Lower leg skin (tissue), 4 donors: ENCODE measurements around the gene APOL2. TPM values are rescaled to one million over a fixed set of nuclear protein-coding genes. Genes with fewer than 3 reads are reported as not detected.
"Not testable (repeated sequence)": the region's sequence is repeated elsewhere in the genome, so short reads cannot be mapped to it uniquely, and the experiment has no call there.

Experiments
- DNase-seq, 2 donors: peaks; one replicate each; pipeline ENCODE4 v3.0.0-alpha.2; 2019; ENCODE audit warnings: low spot score in 2 of 2
- H3K4me3 ChIP-seq: fragments of 200-600 bp; sonication (generic); 2 replicates; pipeline ENCODE4 v1.5.1; 2017; ENCODE audit warnings: mild to moderate bottlenecking, low read depth; ENCODE audit not compliant: poor library complexity, severe bottlenecking
- POLR2A ChIP-seq, 2 donors: fragments of 450-650 bp; IDR thresholded peaks; one replicate each; pipeline ENCODE4 v1.6.1; 2016 to 2017; ENCODE audit warnings: antibody characterized with exemption in 2 of 2, mild to moderate bottlenecking in 1 of 2, moderate library complexity in 1 of 2
- WGBS, 2 donors: methylation state at CpG; one replicate each; pipeline ENCODE4 v1.1.5; 2018; 5-methylcytosine and 5-hydroxymethylcytosine counted together
- intact Hi-C: fragments of 100-400 bp; cut with DNase I; formaldehyde crosslinking; loops from one replicate; pipeline ENCODE4 v1.15.0; 2023; ENCODE audit warnings: low total_unique reads
- total RNA-seq, 4 donors: library from RNA; depleted of rRNA; stranded (reverse); fragments of >200 nt; gene quantifications; one replicate each; pipeline ENCODE4 v1.1.0, GENCODE V29; 2016
- TF ChIP-seq, protein P1 (sequence below), 3 donors: fragments of 450-650 bp; IDR thresholded peaks; one replicate each; pipeline ENCODE4 v1.5.1; 2016; ENCODE audit warnings: antibody characterized with exemption in 3 of 3, mild to moderate bottlenecking in 3 of 3, moderate library complexity in 2 of 3

Gene APOL2
- total RNA-seq, 4 donors from 2014 or later, result 14.2 to 24.8 (median 20.0) TPM

DNA sequence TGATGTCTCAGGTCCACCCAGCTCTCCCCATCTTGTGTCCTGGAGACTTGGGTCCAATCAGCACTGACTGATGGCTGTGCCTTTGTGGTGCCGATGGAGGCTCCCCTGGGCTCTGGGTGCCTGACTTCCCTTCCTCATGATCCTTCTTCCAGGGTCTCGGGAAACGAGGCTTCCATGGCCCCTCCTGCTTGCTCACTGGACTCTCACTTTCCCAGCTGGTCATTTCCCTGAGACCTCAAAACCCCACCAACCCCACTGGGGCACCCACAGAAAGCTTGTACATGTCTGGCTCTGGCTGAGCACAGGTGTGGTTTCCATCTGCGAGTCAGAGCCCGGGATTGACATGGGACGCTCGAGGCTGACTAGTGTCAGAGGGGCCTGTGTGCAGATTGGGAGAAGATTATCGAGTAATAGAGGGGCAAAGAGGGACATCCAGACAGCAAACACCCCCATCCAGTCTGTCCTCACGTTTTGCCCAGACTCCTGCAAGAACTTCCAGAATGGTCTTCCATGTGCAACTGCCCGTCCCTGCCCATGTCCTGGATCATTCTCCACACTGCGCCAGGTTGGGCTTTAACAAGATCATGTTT, 28.7 kb upstream of the APOL2 start:
- 91 to 92% methylated on average over 11 of the region's 11 CpGs for WGBS, 2 donors
- H3K4me3 ChIP-seq, result no peak overlapping the region
- intact Hi-C loops, result no loop called here
- DNase-seq, result peak in 1 of 2 donors; percentile 62
- TF ChIP-seq, protein P1, sequence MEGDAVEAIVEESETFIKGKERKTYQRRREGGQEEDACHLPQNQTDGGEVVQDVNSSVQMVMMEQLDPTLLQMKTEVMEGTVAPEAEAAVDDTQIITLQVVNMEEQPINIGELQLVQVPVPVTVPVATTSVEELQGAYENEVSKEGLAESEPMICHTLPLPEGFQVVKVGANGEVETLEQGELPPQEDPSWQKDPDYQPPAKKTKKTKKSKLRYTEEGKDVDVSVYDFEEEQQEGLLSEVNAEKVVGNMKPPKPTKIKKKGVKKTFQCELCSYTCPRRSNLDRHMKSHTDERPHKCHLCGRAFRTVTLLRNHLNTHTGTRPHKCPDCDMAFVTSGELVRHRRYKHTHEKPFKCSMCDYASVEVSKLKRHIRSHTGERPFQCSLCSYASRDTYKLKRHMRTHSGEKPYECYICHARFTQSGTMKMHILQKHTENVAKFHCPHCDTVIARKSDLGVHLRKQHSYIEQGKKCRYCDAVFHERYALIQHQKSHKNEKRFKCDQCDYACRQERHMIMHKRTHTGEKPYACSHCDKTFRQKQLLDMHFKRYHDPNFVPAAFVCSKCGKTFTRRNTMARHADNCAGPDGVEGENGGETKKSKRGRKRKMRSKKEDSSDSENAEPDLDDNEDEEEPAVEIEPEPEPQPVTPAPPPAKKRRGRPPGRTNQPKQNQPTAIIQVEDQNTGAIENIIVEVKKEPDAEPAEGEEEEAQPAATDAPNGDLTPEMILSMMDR (IDR thresholded peaks at IDR 0.05), result no peak
- no peak for TF ChIP-seq POLR2A (IDR thresholded peaks at IDR 0.05)

DNA sequence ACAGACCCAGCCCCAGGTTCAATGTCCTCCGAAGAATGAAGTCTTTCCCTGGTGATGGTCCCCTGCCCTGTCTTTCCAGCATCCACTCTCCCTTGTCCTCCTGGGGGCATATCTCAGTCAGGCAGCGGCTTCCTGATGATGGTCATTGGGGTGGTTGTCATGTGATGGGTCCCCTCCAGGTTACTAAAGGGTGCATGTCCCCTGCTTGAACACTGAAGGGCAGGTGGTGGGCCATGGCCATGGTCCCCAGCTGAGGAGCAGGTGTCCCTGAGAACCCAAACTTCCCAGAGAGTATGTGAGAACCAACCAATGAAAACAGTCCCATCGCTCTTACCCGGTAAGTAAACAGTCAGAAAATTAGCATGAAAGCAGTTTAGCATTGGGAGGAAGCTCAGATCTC, 27.7 kb upstream of the APOL2 start:
- WGBS, 2 donors, result 88 to 93% methylated on average over 4 of the region's 4 CpGs
- TF ChIP-seq, protein P1 (IDR thresholded peaks at IDR 0.05), result no peak
- no peak for TF ChIP-seq POLR2A (IDR thresholded peaks at IDR 0.05)
- no peak overlapping the region for H3K4me3 ChIP-seq
- intact Hi-C loops, result no loop called here
- peak in 1 of 2 donors; percentile 29 for DNase-seq

DNA sequence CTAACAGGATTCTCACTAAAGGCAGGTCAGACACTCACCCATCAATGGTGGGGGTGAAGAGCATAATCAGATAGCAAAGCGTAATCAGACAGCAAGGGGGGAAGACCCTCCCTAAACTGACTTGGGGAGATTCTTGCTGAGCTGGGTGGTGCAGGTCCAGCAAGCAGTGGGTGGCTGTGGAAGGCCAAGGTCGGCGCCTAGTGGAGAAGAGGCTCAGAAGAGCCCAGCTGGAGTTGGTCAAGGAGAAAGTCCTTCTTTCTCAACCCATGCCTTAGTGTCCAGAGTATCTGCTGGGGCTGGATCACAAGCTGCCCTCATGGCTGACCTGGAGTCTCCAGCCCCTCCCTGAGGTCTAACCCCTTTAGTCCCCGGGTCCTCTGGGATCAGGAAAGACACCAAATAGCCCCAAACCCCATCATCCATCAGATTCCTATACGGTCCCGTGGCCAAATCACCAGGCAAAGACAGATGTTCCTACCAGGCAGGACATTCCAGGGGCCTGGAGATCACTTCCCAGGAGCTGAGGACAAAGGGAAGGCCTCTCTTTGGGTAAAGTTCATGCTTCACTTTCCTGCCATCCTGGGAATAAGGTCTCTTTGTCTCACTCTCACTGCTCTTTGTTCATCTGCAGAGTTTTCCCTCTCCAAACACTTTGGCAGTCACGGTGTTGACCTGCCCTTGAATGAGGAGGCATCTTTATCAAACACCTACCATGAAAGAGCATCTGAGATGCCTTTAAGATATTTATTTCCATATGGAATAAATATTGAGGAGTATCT, 24.7 kb upstream of the APOL2 start:
- H3K4me3 ChIP-seq, DNase-seq: not testable (repeated sequence)

DNA sequence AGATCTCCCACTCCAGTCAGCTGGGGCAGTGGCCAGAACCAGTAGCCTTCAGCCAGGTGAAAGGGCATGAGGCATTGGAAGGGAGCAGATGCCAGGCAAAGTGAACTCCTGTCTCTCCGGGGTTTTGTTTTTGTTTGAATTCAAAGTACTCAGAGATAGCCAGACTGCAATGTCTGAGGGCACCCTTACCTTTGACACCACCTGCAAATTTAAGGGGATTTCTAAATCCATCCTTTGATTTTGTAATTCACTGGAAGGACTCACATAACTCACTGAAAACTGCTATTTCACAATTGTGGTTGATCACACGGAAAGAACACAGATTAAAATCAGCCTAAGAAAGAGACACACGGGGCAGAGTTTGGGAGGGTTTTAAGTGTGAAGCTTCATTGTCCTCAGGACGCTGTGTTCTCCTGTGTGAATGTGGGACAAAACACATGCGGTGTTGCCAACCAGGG, 23.9 kb upstream of the APOL2 start:
- 40 to 74% methylated on average over 5 of the region's 5 CpGs for WGBS, 2 donors
- H3K4me3 ChIP-seq, intact Hi-C loops, DNase-seq: not testable (repeated sequence)

More for the DNA sequence above, 24.7 kb upstream of the APOL2 start:
- WGBS, 2 donors, result 88 to 92% methylated on average over 7 of the region's 7 CpGs
- intact Hi-C loops, result not testable (repeated sequence)

DNA sequence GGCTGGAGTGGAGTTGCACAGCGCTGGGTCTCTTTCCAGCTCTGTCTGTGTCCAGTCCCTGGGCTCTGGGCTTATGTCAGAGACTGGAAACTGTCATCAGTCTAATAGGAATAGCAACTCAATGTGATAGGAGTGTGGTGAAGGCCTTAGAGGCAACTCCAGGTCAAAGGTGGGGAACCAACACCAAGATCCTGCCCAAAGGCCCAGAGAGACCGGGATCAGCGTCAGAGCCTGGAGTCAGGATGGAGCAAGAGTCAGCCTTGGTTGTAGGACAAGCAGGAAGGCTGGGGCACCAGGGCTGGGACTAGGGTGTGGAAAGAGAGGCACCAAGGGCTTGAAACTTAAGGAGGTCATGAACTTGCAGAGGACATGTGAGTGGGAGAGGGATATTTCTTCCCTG, 23.0 kb upstream of the APOL2 start:
- WGBS, 2 donors, result 94 to 98% methylated on average over 3 of the region's 3 CpGs
- intact Hi-C loops, DNase-seq: not testable (repeated sequence)

DNA sequence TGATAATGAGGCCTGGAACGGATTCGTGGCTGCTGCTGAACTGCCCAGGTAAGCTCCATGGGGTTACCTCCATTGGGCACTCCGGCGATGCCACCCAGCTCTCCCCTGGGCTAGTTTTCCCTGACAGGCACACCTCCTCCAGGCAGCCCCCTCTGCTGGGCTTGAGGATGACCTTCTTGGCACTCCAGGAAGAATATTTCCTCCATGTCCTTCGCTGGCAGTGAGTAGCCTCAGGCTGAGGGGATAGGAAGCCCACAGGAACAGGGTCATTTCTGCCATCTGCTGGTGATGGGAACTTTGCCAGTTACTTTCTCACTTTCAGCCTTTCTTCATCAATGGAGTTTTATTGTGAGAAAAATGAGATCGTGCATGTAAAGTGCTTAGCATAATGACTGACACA, 22.3 kb upstream of the APOL2 start:
- H3K4me3 ChIP-seq, intact Hi-C loops, DNase-seq: not testable (repeated sequence)
- WGBS, 2 donors, result 80 to 84% methylated on average over 6 of the region's 6 CpGs

More for the DNA sequence above, 23.0 kb upstream of the APOL2 start:
- not testable (repeated sequence) for H3K4me3 ChIP-seq

DNA sequence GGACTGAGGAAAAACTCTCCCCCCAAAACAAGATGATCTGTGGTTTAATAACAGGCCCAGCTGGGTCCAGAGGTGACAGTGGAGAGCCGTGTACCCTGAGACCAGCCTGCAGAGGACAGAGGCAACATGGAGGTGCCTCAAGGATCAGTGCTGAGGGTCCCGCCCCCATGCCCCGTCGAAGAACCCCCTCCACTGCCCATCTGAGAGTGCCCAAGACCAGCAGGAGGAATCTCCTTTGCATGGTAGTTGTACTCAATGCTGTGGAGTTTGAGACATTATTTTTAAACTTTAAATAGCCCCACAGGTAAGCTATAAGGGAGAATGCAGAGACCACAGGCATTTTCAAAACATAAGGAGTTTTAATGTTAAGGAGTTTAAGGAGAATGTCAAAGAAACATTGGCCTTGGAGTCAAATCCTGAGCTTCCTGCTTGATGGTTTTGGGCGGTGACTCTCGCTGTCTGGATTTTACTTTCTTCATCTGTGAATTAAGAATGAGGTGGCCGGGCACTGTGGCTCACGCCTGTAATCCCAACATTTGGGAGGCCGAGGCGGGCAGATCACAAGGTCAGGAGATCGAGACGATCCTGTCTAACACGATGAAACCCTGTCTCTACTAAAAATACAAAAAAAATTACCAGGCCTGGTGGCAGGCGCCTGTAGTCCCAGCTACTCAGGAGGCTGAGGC, 20.4 kb upstream of the APOL2 start:
- H3K4me3 ChIP-seq, result no peak overlapping the region
- DNase-seq, result no peak
- intact Hi-C loops, result no loop called here
- TF ChIP-seq, protein P1 (IDR thresholded peaks at IDR 0.05), result no peak
- TF ChIP-seq POLR2A (IDR thresholded peaks at IDR 0.05), result no peak
- WGBS, 2 donors, result 69 to 87% methylated on average over 14 of the region's 14 CpGs
